ENCODE measurements around the gene SORCS2. TPM values are rescaled to one million over a fixed set of nuclear protein-coding genes. Genes with fewer than 3 reads are reported as not detected.

SORCS2 gene
- total RNA-seq, 2 experiments from 2014 or later: 0.03 TPM; not detected in 1

- Histone ChIP-seq H3K4me3 (ENCODE audit: low read depth, low read length, poor library complexity, severe bottlenecking) (no peak overlapping the region), H2AFZ (ENCODE audit: low read length) (no peak overlapping the region), H3K4me2 (ENCODE audit: low read length) (no peak overlapping the region), H4K20me1 (ENCODE audit: insufficient read depth, low read length) (no peaks in the 10 kb centered on the region), H3K9me3 (ENCODE audit: low read length) (no peaks in the 10 kb centered on the region), H3K9me2 (ENCODE audit: insufficient read depth, low read length) (no peaks in the 10 kb centered on the region), H3K79me2 (ENCODE audit: insufficient read depth, low read depth, low read length) (no peaks in the 10 kb centered on the region), H3K27ac (ENCODE audit: low read depth, low read length, poor library complexity, severe bottlenecking) (no peak overlapping the region), H3K36me3 (ENCODE audit: insufficient read depth, low read length) (no peaks in the 10 kb centered on the region), H3K4me1 (ENCODE audit: insufficient read depth, low read length, poor library complexity, severe bottlenecking) (no peaks in the 10 kb centered on the region)
- intact Hi-C loops (cut with micrococcal nuclease; ENCODE audit: unreplicated experiment): no loop called here
- POLR2A ChIA-PET: no interaction called here
- DNase-seq (ENCODE audit: low spot score): no peak
- no TSS peak for BruUV-seq (replicated peaks)
- CTCF ChIA-PET (ENCODE audit: unreplicated experiment): no interaction called here
- no peak for TF ChIP-seq EZH2phosphoT487 (IDR thresholded peaks at IDR 0.05; ENCODE audit: borderline replicate concordance, low read depth, low read length)
Measured at GRCh38 chr4:7771541-7772507, 579.5 kb downstream of the SORCS2 start.

GRCh38 chr4:7772711-7773385 is 580.5 kb downstream of the SORCS2 start:
- Histone ChIP-seq H3K9me3 (ENCODE audit: low read length) (no peaks in the 10 kb centered on the region), H2AFZ (ENCODE audit: low read length) (no peak overlapping the region), H3K27ac (ENCODE audit: low read depth, low read length, poor library complexity, severe bottlenecking) (no peak overlapping the region), H3K4me2 (ENCODE audit: low read length) (no peak overlapping the region), H3K4me1 (ENCODE audit: insufficient read depth, low read length, poor library complexity, severe bottlenecking) (no peaks in the 10 kb centered on the region), H4K20me1 (ENCODE audit: insufficient read depth, low read length) (no peaks in the 10 kb centered on the region), H3K9me2 (ENCODE audit: insufficient read depth, low read length) (no peaks in the 10 kb centered on the region), H3K79me2 (ENCODE audit: insufficient read depth, low read depth, low read length) (no peaks in the 10 kb centered on the region), H3K36me3 (ENCODE audit: insufficient read depth, low read length) (no peaks in the 10 kb centered on the region), H3K4me3 (ENCODE audit: low read depth, low read length, poor library complexity, severe bottlenecking) (no peak overlapping the region)
- TF ChIP-seq EZH2phosphoT487 (IDR thresholded peaks at IDR 0.05; ENCODE audit: borderline replicate concordance, low read depth, low read length) (no peak), CTCF (conservative IDR thresholded peaks at IDR 0.05; ENCODE audit: low read length) (no peak)
- DNase-seq (ENCODE audit: low spot score): no peak
- ChIA-PET POLR2A (no interaction called here), CTCF (ENCODE audit: unreplicated experiment) (interaction anchor here (0.6 kb wide), 1 partner anchor 588 kb away, joined by 3 read pairs; no protein-coding TSS in a partner anchor)
- intact Hi-C loops (cut with micrococcal nuclease; ENCODE audit: unreplicated experiment): no loop called here
- BruUV-seq (replicated peaks): no TSS peak

GRCh38 chr4:7773401-7774180 is 581.3 kb downstream of the SORCS2 start:
- Histone ChIP-seq H3K4me3 (ENCODE audit: low read depth, low read length, poor library complexity, severe bottlenecking) (no peak overlapping the region), H3K9me2 (ENCODE audit: insufficient read depth, low read length) (no peaks in the 10 kb centered on the region), H3K27ac (ENCODE audit: low read depth, low read length, poor library complexity, severe bottlenecking) (no peak overlapping the region), H3K4me2 (ENCODE audit: low read length) (no peak overlapping the region), H2AFZ (ENCODE audit: low read length) (no peak overlapping the region), H3K36me3 (ENCODE audit: insufficient read depth, low read length) (no peaks in the 10 kb centered on the region), H3K4me1 (ENCODE audit: insufficient read depth, low read length, poor library complexity, severe bottlenecking) (no peaks in the 10 kb centered on the region), H3K79me2 (ENCODE audit: insufficient read depth, low read depth, low read length) (no peaks in the 10 kb centered on the region), H3K9me3 (ENCODE audit: low read length) (no peaks in the 10 kb centered on the region), H4K20me1 (ENCODE audit: insufficient read depth, low read length) (no peaks in the 10 kb centered on the region)
- CTCF ChIA-PET (ENCODE audit: unreplicated experiment): interaction anchor here (0.6 kb wide), 1 partner anchor 588 kb away, joined by 3 read pairs; no protein-coding TSS in a partner anchor
- no peak for DNase-seq (ENCODE audit: low spot score)
- BruUV-seq (replicated peaks): no TSS peak
- TF ChIP-seq CTCF (conservative IDR thresholded peaks at IDR 0.05; ENCODE audit: low read length) (no peak), EZH2phosphoT487 (IDR thresholded peaks at IDR 0.05; ENCODE audit: borderline replicate concordance, low read depth, low read length) (no peak)
- intact Hi-C loops (cut with micrococcal nuclease; ENCODE audit: unreplicated experiment): no loop called here
- POLR2A ChIA-PET: interaction anchor here (1.0 kb wide), 1 partner anchor 14 kb away, joined by 3 read pairs; no protein-coding TSS in a partner anchor

All from OCI-LY7 (cell line).